ENCODE data around the gene DHH. TPM values are rescaled to one million over a fixed set of nuclear protein-coding genes. Genes with fewer than 3 reads are reported as not detected.

Gene DHH
- total and polyA plus RNA-seq, 7 experiments from 2014 or later: 0.24 to 0.91 (median 0.76) TPM; not detected in 2

DNA sequence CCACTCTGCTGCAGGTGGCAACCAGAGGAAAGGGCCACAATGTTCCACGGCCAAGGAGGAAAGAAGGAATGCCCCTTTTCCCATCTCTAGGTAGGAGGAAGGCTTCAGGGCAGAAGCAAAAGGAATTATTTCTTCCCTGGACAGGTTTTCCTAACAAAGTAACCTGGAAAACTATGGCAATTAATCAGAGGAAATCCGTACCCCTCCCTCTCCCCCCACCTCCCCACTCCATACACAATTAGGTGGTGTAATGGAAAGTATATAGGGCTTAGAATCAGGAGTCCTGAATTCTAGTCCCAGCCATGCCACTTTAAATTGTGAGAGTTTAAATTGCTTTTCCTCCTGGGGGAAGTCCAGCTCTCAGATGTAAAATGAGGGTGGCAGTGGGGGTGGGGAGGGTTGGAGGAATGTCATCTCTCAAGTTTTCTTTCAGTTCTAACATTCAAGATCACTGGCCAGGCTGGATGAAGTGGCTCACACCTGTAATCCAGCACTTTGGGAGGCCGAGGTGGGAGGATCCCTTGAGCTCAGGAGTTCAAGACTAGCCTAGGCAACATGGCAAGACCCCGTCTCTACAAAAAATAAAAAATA, 1.7 kb downstream of the DHH start:
- H3K36me3 Mint-ChIP-seq: peaks cover 0 to 15% (median 4%) of the 10 kb centered on the region in 5 donors
- no peaks in the 10 kb centered on the region for H3K9me3 ChIP-seq (ENCODE audit: control insufficient read depth in 2 of 3, low read length in 3 of 3)
- peak overlapping the region in 3 of 10 donors; percentile 74 to 84 (median 80) for H3K4me3 Mint-ChIP-seq
- POLR2A ChIA-PET: interaction anchor here (0.9 to 4.4 kb wide), 4 partner anchors 14 to 38 kb away, joined by 4 to 21 read pairs (median 5); partner anchors contain the start of genes LMBR1L, RHEBL1 and TUBA1B
- H3K4me1 ChIP-seq (ENCODE audit: control insufficient read depth in 2 of 2, insufficient read depth in 2 of 2, low read length in 2 of 2): peaks cover 39 to 49% of the 10 kb centered on the region in 2 donors
- peaks cover 19 to 40% of the 10 kb centered on the region in 2 donors for H3K27me3 ChIP-seq (ENCODE audit: control insufficient read depth in 2 of 2, insufficient read depth in 2 of 2, low read length in 2 of 2)
- H3K27ac Mint-ChIP-seq: no peak overlapping the region
- CTCF ChIA-PET: interaction anchor here (0.8 to 4.3 kb wide), 7 partner anchors 12 to 96 kb away, joined by 3 to 48 read pairs (median 6); partner anchors contain the start of gene TUBA1B
- H3K9me3 Mint-ChIP-seq: peaks cover 0 to 2% (median 0%) of the 10 kb centered on the region in 11 donors
- H3K4me3 ChIP-seq (ENCODE audit: low read length): no peak overlapping the region
- H3K36me3 ChIP-seq (ENCODE audit: control insufficient read depth in 2 of 3, insufficient read depth in 3 of 3, low read length in 3 of 3): peaks cover 0 to 15% (median 8%) of the 10 kb centered on the region in 3 experiments
- H3K4me1 Mint-ChIP-seq: peaks cover 22 to 60% (median 55%) of the 10 kb centered on the region in 7 donors
- peaks cover 50 to 67% (median 64%) of the 10 kb centered on the region in 5 donors for H3K27me3 Mint-ChIP-seq
- no peak overlapping the region for H3K27ac ChIP-seq (ENCODE audit: low read depth, low read length)
- DNase-seq (no peak), ATAC-seq (no peak)
- intact Hi-C loops (cut with micrococcal nuclease): loop anchor here (1.0 to 5.0 kb wide), 3 partner anchors 29 to 254 kb away; partner anchors contain the start of gene DNAJC22 (in 1 of the 2)

- Histone ChIP-seq H3K27ac (ENCODE audit: low read depth, low read length) (no peak overlapping the region), H3K36me3 (ENCODE audit: control insufficient read depth in 2 of 3, insufficient read depth in 3 of 3, low read length in 3 of 3) (peaks cover 0 to 8% (median 3%) of the 10 kb centered on the region in 3 experiments), H3K4me1 (ENCODE audit: control insufficient read depth in 2 of 2, insufficient read depth in 2 of 2, low read length in 2 of 2) (peaks cover 44 to 49% of the 10 kb centered on the region in 2 donors), H3K4me3 (ENCODE audit: low read length) (peak overlapping the region; percentile 23), H3K9me3 (ENCODE audit: control insufficient read depth in 2 of 3, low read length in 3 of 3) (no peaks in the 10 kb centered on the region), H3K27me3 (ENCODE audit: control insufficient read depth in 2 of 2, insufficient read depth in 2 of 2, low read length in 2 of 2) (peaks cover 19 to 40% of the 10 kb centered on the region in 2 donors)
- ChIA-PET CTCF (interaction anchor here (0.7 to 4.3 kb wide), 9 partner anchors 11 to 95 kb away, joined by 3 to 48 read pairs (median 4); partner anchors contain the start of gene TUBA1B), POLR2A (interaction anchor here (0.9 to 1.5 kb wide), 3 partner anchors 15 to 22 kb away, joined by 4 to 6 read pairs (median 4); partner anchors contain the start of genes LMBR1L and RHEBL1)
- ATAC-seq (peak; percentile 50), DNase-seq (peak; percentile 26 to 66 (median 51))
- peaks cover 50 to 67% (median 64%) of the 10 kb centered on the region in 5 donors for H3K27me3 Mint-ChIP-seq
- H3K36me3 Mint-ChIP-seq: peaks cover 0 to 15% (median 4%) of the 10 kb centered on the region in 5 donors
- peaks cover 0 to 2% (median 0%) of the 10 kb centered on the region in 11 donors for H3K9me3 Mint-ChIP-seq
- intact Hi-C loops (cut with micrococcal nuclease): loop anchor here (1.0 to 5.0 kb wide), 3 partner anchors 28 to 255 kb away; partner anchors contain the start of gene DNAJC22 (in 1 of the 2)
- peaks cover 22 to 62% (median 59%) of the 10 kb centered on the region in 7 donors for H3K4me1 Mint-ChIP-seq
- H3K4me3 Mint-ChIP-seq: peak overlapping the region in 9 of 10 donors; percentile 40 to 84 (median 70)
- peak overlapping the region in 2 of 9 donors; percentile 9 to 48 for H3K27ac Mint-ChIP-seq
Observed at GRCh38 chr12:49092086-49092815, 2.4 kb downstream of the DHH start.

GRCh38 chr12:49091836-49092085, 2.8 kb downstream of the DHH start:
- Mint-ChIP-seq H3K36me3 (peaks cover 0 to 15% (median 4%) of the 10 kb centered on the region in 5 donors), H3K4me1 (peaks cover 22 to 67% (median 59%) of the 10 kb centered on the region in 7 donors), H3K9me3 (peaks cover 0 to 2% (median 0%) of the 10 kb centered on the region in 11 donors), H3K27ac (no peak overlapping the region), H3K27me3 (peaks cover 50 to 70% (median 64%) of the 10 kb centered on the region in 5 donors), H3K4me3 (peak overlapping the region in 8 of 10 donors; percentile 4 to 84 (median 76))
- Histone ChIP-seq H3K4me1 (ENCODE audit: control insufficient read depth in 2 of 2, insufficient read depth in 2 of 2, low read length in 2 of 2) (peaks cover 44 to 49% of the 10 kb centered on the region in 2 donors), H3K27me3 (ENCODE audit: control insufficient read depth in 2 of 2, insufficient read depth in 2 of 2, low read length in 2 of 2) (peaks cover 19 to 40% of the 10 kb centered on the region in 2 donors), H3K36me3 (ENCODE audit: control insufficient read depth in 2 of 3, insufficient read depth in 3 of 3, low read length in 3 of 3) (peaks cover 0 to 3% (median 0%) of the 10 kb centered on the region in 3 experiments), H3K27ac (ENCODE audit: low read depth, low read length) (no peak overlapping the region), H3K4me3 (ENCODE audit: low read length) (peak overlapping the region; percentile 23), H3K9me3 (ENCODE audit: control insufficient read depth in 2 of 3, low read length in 3 of 3) (no peaks in the 10 kb centered on the region)
- DNase-seq (no peak), ATAC-seq (no peak)
- POLR2A ChIA-PET: interaction anchor here (1.0 kb wide), 1 partner anchor 22 kb away, joined by 4 read pairs; the partner anchor contains the start of gene RHEBL1
- intact Hi-C loops (cut with micrococcal nuclease): loop anchor here (1.0 to 5.0 kb wide), 3 partner anchors 27 to 256 kb away; partner anchors contain the start of gene DNAJC22 (in 1 of the 2)
- CTCF ChIA-PET: interaction anchor here (0.7 to 4.3 kb wide), 8 partner anchors 11 to 95 kb away, joined by 3 to 48 read pairs (median 5); partner anchors contain the start of gene TUBA1B

DNA sequence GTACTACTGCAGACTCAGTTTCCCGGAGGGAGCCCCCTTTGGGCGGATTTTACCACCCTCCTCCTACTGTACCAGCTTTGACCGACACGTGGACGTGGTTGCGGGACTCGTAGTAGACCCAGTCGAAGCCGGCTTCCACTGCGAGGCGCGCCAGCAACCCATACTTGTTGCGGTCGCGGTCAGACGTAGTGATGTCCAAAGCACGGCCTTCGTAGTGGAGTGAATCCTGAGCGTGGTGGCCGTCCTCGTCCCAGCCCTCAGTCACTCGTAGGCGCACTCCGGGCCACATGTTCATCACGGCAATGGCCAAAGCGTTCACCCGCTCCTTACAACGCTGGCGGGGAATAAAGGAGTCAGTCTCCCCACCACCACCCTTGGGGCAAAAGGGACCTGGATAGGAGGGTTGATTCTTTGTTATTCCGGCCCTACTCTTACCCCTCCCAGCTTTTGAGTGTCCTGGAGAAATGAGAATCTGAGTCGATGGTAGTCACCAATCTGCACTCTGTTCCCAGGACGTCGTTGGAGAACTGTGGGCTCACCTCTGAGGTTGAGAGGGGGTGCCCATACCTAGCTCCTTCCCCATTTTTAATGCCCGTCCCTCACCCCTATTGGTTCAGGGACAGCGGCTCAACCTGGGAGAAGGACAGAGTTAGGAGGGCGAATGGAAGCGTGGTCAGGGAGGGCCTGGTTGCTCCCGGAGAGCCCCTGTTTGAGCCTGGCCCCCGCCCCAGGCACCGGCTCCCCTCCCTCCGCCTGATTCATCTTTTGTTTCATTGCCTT, 3.4 kb downstream of the DHH start:
- H3K9me3 ChIP-seq (ENCODE audit: control insufficient read depth in 2 of 3, low read length in 3 of 3): no peaks in the 10 kb centered on the region
- intact Hi-C loops (cut with micrococcal nuclease): loop anchor here in 1 of 2 donors (5.0 kb wide), 1 partner anchor 256 kb away; the partner anchor contains the start of gene DNAJC22
- DNase-seq: peak in 1 of 9 donors; percentile 9
- Mint-ChIP-seq H3K27me3 (peaks cover 50 to 75% (median 64%) of the 10 kb centered on the region in 5 donors), H3K9me3 (peaks cover 0 to 2% (median 0%) of the 10 kb centered on the region in 11 donors), H3K4me3 (peak overlapping the region; percentile 60 to 84 (median 80)), H3K4me1 (peaks cover 22 to 69% (median 59%) of the 10 kb centered on the region in 7 donors), H3K36me3 (peaks cover 0 to 11% (median 0%) of the 10 kb centered on the region in 5 donors), H3K27ac (peak overlapping the region in 1 of 9 donors; percentile 23)
- peaks cover 19 to 40% of the 10 kb centered on the region in 2 donors for H3K27me3 ChIP-seq (ENCODE audit: control insufficient read depth in 2 of 2, insufficient read depth in 2 of 2, low read length in 2 of 2)
- no peak for ATAC-seq
- ChIA-PET CTCF (interaction anchor here (0.7 to 4.3 kb wide), 7 partner anchors 13 to 94 kb away, joined by 3 to 48 read pairs (median 6); partner anchors contain the start of gene TUBA1B), POLR2A (interaction anchor here (0.6 to 0.7 kb wide), 2 partner anchors 23 to 75 kb away, joined by 3 read pairs; no protein-coding TSS in a partner anchor)
- peaks cover 44 to 49% of the 10 kb centered on the region in 2 donors for H3K4me1 ChIP-seq (ENCODE audit: control insufficient read depth in 2 of 2, insufficient read depth in 2 of 2, low read length in 2 of 2)
- H3K36me3 ChIP-seq (ENCODE audit: control insufficient read depth in 2 of 3, insufficient read depth in 3 of 3, low read length in 3 of 3): no peaks in the 10 kb centered on the region
- no peak overlapping the region for H3K27ac ChIP-seq (ENCODE audit: low read depth, low read length)
- no peak overlapping the region for H3K4me3 ChIP-seq (ENCODE audit: low read length)

DNA sequence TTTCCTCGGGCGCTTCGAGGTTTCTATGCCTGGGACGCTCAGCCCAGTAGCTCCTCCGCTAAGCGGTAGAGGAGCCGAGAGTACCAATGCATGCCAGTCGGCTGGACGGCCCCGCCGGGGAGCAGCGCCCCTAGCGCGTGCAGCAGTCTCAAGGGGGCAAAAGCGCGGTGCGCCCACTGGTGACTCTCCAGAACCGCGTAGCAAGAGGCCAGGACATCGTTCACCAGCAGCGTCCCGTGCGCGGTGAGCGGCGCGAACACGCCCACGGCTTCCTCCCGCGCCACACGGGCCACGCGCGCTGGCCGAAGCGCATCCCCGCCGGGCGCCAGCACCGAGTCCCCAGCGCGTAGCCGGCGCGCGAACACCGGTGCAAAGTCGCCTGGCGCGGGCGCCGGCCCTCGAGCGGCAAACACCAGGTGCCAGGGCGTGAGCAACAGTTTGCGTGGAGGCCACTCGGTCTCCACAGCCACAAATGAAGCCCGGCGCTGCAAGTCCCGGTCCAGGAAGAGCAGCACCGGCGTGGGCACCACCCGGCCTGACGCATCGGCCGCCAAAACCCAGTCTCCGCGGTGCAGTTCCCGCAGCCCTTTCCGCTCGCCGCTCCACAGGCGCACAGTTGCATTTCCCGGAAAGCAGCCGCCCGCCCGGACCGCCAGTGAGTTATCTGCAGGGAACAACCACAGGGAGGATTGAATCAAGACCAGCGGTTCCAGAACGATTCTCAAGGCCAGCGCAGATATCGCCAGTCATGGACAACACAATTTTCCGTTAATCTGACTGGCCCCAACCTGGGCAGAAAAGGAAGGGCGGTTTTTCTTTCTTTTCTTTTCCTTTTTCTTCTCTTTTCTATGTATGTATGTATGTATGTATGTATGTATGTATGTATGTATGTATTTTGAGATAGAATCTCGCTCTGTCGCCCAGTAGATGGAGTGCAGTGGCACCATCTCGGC, 4.5 kb downstream of the DHH start:
- intact Hi-C loops (cut with micrococcal nuclease): loop anchor here in 1 of 2 donors (2.0 to 5.0 kb wide), 3 partner anchors 21 to 257 kb away; partner anchors contain the start of genes DNAJC22 and LMBR1L
- Histone ChIP-seq H3K9me3 (ENCODE audit: control insufficient read depth in 2 of 3, low read length in 3 of 3) (no peaks in the 10 kb centered on the region), H3K4me1 (ENCODE audit: control insufficient read depth in 2 of 2, insufficient read depth in 2 of 2, low read length in 2 of 2) (peaks cover 44 to 49% of the 10 kb centered on the region in 2 donors), H3K27me3 (ENCODE audit: control insufficient read depth in 2 of 2, insufficient read depth in 2 of 2, low read length in 2 of 2) (peaks cover 19 to 40% of the 10 kb centered on the region in 2 donors), H3K4me3 (ENCODE audit: low read length) (peak overlapping the region; percentile 59), H3K36me3 (ENCODE audit: control insufficient read depth in 2 of 3, insufficient read depth in 3 of 3, low read length in 3 of 3) (no peaks in the 10 kb centered on the region), H3K27ac (ENCODE audit: low read depth, low read length) (no peak overlapping the region)
- peaks cover 0 to 2% (median 0%) of the 10 kb centered on the region in 11 donors for H3K9me3 Mint-ChIP-seq
- ATAC-seq: peak; percentile 25
- peak overlapping the region; percentile 65 to 86 (median 81) for H3K4me3 Mint-ChIP-seq
- H3K27me3 Mint-ChIP-seq: peaks cover 43 to 71% (median 59%) of the 10 kb centered on the region in 5 donors
- H3K4me1 Mint-ChIP-seq: peaks cover 22 to 67% (median 55%) of the 10 kb centered on the region in 7 donors
- CTCF ChIA-PET: interaction anchor here (0.7 to 5.8 kb wide), 8 partner anchors 9 to 145 kb away, joined by 4 to 55 read pairs (median 20); partner anchors contain the start of gene TUBA1B
- peaks cover 0 to 3% (median 0%) of the 10 kb centered on the region in 5 donors for H3K36me3 Mint-ChIP-seq
- DNase-seq: peak in 5 of 9 donors; percentile 18 to 57 (median 26)
- peak overlapping the region in 3 of 9 donors; percentile 32 to 52 (median 50) for H3K27ac Mint-ChIP-seq
- POLR2A ChIA-PET: interaction anchor here (0.7 to 3.0 kb wide), 6 partner anchors 8 to 41 kb away, joined by 3 to 26 read pairs (median 4); partner anchors contain the start of genes LMBR1L and TUBA1B

All from naive thymus-derived CD4-positive, alpha-beta T cell (primary cell).